Mesendoderm (in vitro differentiated cells): Measurements from ENCODE around the gene TMEM89. TPM values are rescaled to one million over a fixed set of nuclear protein-coding genes. Genes with fewer than 3 reads are reported as not detected.

Experiments used
- DNase-seq: peaks from one replicate; pipeline ENCODE4 v3.0.0; 2013
- H2AK5ac ChIP-seq: 2 replicates; pipeline ENCODE4 v1.6.1; 2013; ENCODE audit warnings: low read length, inconsistent platforms
- H2BK120ac ChIP-seq: 2 replicates; pipeline ENCODE4 v1.6.1; 2013; ENCODE audit warnings: low read depth, mild to moderate bottlenecking, low read length, moderate library complexity, mixed read lengths
- H2BK15ac ChIP-seq: replicated peaks from 2 replicates; pipeline ENCODE4 v1.6.1; 2013; ENCODE audit warnings: low read depth, mild to moderate bottlenecking, moderate library complexity
- H2BK5ac ChIP-seq: 2 replicates; pipeline ENCODE4 v1.6.1; 2013; ENCODE audit warnings: low read length, inconsistent platforms
- H3K18ac ChIP-seq: 2 replicates; pipeline ENCODE4 v1.6.1; 2013; ENCODE audit warnings: mild to moderate bottlenecking, low read length, mixed read lengths
- H3K23ac ChIP-seq: one replicate; pipeline ENCODE4 v1.6.1; 2013; ENCODE audit warnings: low read length
- H3K27ac ChIP-seq: 2 replicates; pipeline ENCODE4 v1.5.1; 2013; ENCODE audit warnings: low read depth, mild to moderate bottlenecking, inconsistent platforms, low read length, moderate library complexity
- H3K27me3 ChIP-seq: 2 replicates; pipeline ENCODE4 v1.6.1; 2013; ENCODE audit warnings: low read length, control low read depth, mild to moderate bottlenecking, inconsistent platforms; ENCODE audit not compliant: insufficient read depth, poor library complexity
- H3K36me3 ChIP-seq: 2 replicates; pipeline ENCODE4 v1.6.1; 2013; ENCODE audit warnings: low read length, inconsistent platforms; ENCODE audit not compliant: control insufficient read depth, insufficient read depth
- H3K4ac ChIP-seq: one replicate; pipeline ENCODE4 v1.6.1; 2013; ENCODE audit warnings: low read depth, mild to moderate bottlenecking, low read length, moderate library complexity
- H3K4me1 ChIP-seq: 2 replicates; pipeline ENCODE4 v1.6.1; 2013; ENCODE audit warnings: low read depth, low read length, inconsistent platforms; ENCODE audit not compliant: control insufficient read depth
- H3K4me2 ChIP-seq: 2 replicates; pipeline ENCODE4 v1.6.1; 2013; ENCODE audit warnings: low read length
- H3K4me3 ChIP-seq: 2 replicates; pipeline ENCODE4 v1.5.1; 2013; ENCODE audit warnings: mild to moderate bottlenecking, low read length
- H3K56ac ChIP-seq: one replicate; pipeline ENCODE4 v1.6.1; 2013; ENCODE audit warnings: low read length
- H3K79me1 ChIP-seq: 2 replicates; pipeline ENCODE4 v1.6.1; 2013; ENCODE audit warnings: low read length, inconsistent platforms
- H3K79me2 ChIP-seq: 2 replicates; pipeline ENCODE4 v1.6.1; 2013; ENCODE audit warnings: mild to moderate bottlenecking, low read length; ENCODE audit not compliant: control insufficient read depth, insufficient read depth
- H3K9ac ChIP-seq: 2 replicates; pipeline ENCODE4 v1.6.1; 2013; ENCODE audit warnings: low read length, inconsistent platforms
- H4K5ac ChIP-seq: one replicate; pipeline ENCODE4 v1.6.1; 2013; ENCODE audit warnings: low read length
- H4K8ac ChIP-seq: one replicate; pipeline ENCODE4 v1.6.1; 2013; ENCODE audit warnings: low read depth, mild to moderate bottlenecking, control low read depth, low read length, moderate library complexity
- WGBS: extraction: QIAGEN DNeasy Blood & Tissue Kit; methylation state at CpG from one replicate; pipeline ENCODE4 v1.1.7; 2013; ENCODE audit warnings: low lambda C conversion rate, missing lambda C conversion rate; ENCODE audit not compliant: insufficient coverage; ENCODE audit errors: extremely low coverage; 5-methylcytosine and 5-hydroxymethylcytosine counted together
- polyA plus RNA-seq, 2 experiments: library from polyadenylated mRNA; stranded (reverse); fragments of 200-250 nt; gene quantifications; one replicate each; pipeline ENCODE4 v1.2.3, GENCODE V29; 2013

The TMEM89 gene, protein sequence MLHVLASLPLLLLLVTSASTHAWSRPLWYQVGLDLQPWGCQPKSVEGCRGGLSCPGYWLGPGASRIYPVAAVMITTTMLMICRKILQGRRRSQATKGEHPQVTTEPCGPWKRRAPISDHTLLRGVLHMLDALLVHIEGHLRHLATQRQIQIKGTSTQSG
- 0.08 TPM for polyA plus RNA-seq (2013, experiment 1 of 2)
- polyA plus RNA-seq (2013, experiment 2 of 2) = 0.21 TPM

DNA sequence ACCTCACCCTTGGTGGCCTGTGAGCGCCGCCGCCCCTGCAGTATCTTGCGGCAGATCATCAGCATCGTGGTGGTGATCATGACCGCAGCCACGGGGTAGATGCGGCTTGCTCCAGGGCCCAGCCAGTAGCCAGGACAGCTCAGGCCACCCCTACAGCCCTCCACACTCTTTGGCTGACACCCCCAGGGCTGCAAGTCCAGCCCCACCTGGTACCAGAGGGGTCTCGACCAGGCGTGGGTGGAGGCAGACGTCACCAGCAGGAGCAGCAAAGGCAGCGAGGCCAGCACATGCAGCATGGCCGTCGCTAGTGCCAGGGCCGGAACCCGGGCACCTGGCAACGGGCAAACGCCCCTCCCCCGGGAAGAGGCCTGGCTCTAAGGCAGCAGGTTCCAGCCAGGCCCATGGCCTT lies at the start of gene TMEM89:
TMEM89 (minus strand) TSS at position 309 of the 409 bp plus-strand sequence; CDS start at position 296, 13 bp downstream.
- Histone ChIP-seq H2BK120ac (no peak within 1 kb of the TSS), H2BK5ac (no peak within 1 kb of the TSS), H3K18ac (no peak within 1 kb of the TSS), H3K4me2 (no peak within 1 kb of the TSS), H4K8ac (no peak within 1 kb of the TSS), H4K5ac (no peak within 1 kb of the TSS), H3K4ac (no peak within 1 kb of the TSS), H2AK5ac (no peak within 1 kb of the TSS), H3K4me1 (no peaks in the 10 kb centered on the region), H3K27ac (no peak within 1 kb of the TSS), H3K79me1 (no peaks in the 10 kb centered on the region), H3K36me3 (peaks cover 2% of the 10 kb centered on the region), H3K23ac (no peak within 1 kb of the TSS), H3K79me2 (no peaks in the 10 kb centered on the region), H3K9ac (no peak within 1 kb of the TSS), H3K27me3 (no peaks in the 10 kb centered on the region), H3K4me3 (no peak within 1 kb of the TSS), H2BK15ac (no peak within 1 kb of the TSS), H3K56ac (no peak within 1 kb of the TSS)
- WGBS = no CpG with 5 or more reads among the region's 19 CpGs
- DNase-seq = no peak

DNA sequence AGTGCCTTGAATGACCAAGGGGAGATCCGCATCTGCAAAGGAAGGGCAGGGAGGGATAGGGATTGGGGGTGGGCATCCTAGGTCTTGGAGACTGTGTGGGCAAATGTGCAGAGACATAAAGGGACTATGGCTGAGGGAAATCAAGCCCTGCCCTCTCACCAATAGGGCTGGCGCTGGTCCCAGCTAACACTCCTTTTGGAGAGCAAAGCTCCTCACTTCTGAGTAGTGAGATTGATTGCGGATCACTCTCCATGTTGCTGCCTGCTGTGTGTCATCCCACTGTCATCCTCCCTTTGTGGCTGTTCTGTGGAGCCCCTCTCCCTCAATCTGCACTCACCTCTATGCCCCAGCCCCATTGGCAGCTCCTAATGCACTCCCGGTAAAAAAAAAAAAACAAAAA lies 43.4 kb upstream of the TMEM89 start:
- Histone ChIP-seq H3K9ac (no peak overlapping the region), H2BK120ac (no peak overlapping the region), H4K8ac (no peak overlapping the region), H3K36me3 (no peaks in the 10 kb centered on the region), H4K5ac (no peak overlapping the region), H3K4me2 (no peak overlapping the region), H3K23ac (no peak overlapping the region), H3K27ac (no peak overlapping the region), H3K79me2 (no peaks in the 10 kb centered on the region), H3K18ac (no peak overlapping the region), H2AK5ac (no peak overlapping the region), H3K56ac (no peak overlapping the region), H3K4ac (no peak overlapping the region), H3K4me3 (no peak overlapping the region), H3K27me3 (no peaks in the 10 kb centered on the region), H3K4me1 (no peaks in the 10 kb centered on the region), H2BK15ac (no peak overlapping the region), H2BK5ac (no peak overlapping the region), H3K79me1 (no peaks in the 10 kb centered on the region)
- peak; percentile 11 for DNase-seq
- WGBS = no CpG with 5 or more reads among the region's 4 CpGs

DNA sequence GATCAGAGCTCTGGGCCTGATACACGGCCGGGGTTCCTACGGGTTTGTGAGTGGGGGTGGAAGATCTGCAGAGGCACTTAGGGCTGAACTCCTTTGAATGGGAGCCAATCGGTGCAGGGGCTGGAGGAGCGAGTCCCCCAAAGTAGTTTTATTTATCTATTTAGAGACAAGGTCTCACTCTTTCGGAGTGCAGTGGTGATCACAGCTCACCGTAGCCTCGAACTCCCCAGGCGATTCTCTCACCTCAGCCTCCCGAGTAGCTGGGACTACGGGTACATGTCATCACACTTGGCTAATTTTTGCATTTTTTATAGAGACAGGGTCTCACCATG lies 42.7 kb upstream of the TMEM89 start:
- H3K56ac ChIP-seq = no peak overlapping the region

DNA sequence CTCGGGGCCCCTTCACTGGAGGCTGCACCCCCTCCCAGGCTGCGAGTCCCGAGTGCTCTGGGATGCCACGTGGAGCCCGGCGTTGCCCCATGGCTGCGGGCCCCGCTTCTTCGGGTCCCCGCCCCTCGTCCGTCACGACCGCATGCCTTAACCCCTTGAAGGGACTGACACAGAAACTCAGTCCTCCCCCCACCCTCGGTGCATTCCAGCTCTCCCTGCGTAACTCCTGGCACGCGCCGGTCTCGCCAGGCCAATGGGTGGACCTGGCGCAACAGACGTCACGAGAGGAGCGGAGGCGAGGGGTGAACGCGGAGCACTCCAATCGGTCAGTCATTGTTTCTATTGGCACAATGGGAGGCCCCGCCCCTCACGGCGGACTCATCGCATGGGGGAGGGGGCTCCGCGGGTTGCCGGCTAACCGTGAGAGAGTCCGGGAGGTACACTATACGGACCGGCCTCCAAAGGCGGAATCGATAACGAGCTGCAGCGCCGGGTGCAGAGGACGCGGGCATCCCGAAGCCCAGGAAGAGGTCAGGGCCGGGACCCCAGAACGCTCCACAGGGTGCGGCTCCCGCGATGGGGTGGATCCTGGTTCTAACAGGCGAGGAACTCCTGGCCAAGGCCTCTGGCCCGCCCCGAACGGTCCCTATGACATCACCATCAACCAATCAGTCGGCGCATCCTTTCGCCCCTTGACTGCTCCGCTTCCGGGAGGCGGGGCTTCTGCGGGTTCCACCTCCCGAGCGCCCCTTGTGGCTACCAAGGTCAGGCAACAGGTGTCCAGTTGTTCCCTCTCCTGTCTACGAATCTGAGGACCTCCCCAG lies 42.1 kb upstream of the TMEM89 start:
- Histone ChIP-seq H3K79me1 (no peaks in the 10 kb centered on the region), H3K9ac (peak overlapping the region; percentile 83), H3K4me1 (no peaks in the 10 kb centered on the region), H3K56ac (peak overlapping the region; percentile 95), H2BK5ac (peak overlapping the region; percentile 84), H3K79me2 (no peaks in the 10 kb centered on the region), H3K27ac (peak overlapping the region; percentile 98), H3K4me3 (peak overlapping the region; percentile 69), H2BK15ac (no peak overlapping the region), H2AK5ac (no peak overlapping the region), H3K4me2 (peak overlapping the region; percentile 99), H3K36me3 (no peaks in the 10 kb centered on the region), H4K8ac (no peak overlapping the region), H3K18ac (peak overlapping the region; percentile 29), H3K23ac (peak overlapping the region; percentile 66), H2BK120ac (no peak overlapping the region), H4K5ac (no peak overlapping the region), H3K4ac (peak overlapping the region; percentile 44), H3K27me3 (no peaks in the 10 kb centered on the region)
- WGBS = no CpG with 5 or more reads among the region's 66 CpGs
- DNase-seq = peak; percentile 100

More for the DNA sequence above, 42.7 kb upstream of the TMEM89 start:
- no peak overlapping the region for H3K18ac ChIP-seq
- H3K23ac ChIP-seq = no peak overlapping the region
- no peak overlapping the region for H3K4ac ChIP-seq
- no peaks in the 10 kb centered on the region for H3K79me1 ChIP-seq
- no peak overlapping the region for H2BK15ac ChIP-seq
- H3K9ac ChIP-seq = no peak overlapping the region
- no peak overlapping the region for H2BK120ac ChIP-seq
- no CpG with 5 or more reads among the region's 11 CpGs for WGBS
- no peak overlapping the region for H4K8ac ChIP-seq
- no peak overlapping the region for H2AK5ac ChIP-seq
- H3K4me2 ChIP-seq = no peak overlapping the region
- no peak overlapping the region for H3K4me3 ChIP-seq
- no peak overlapping the region for H3K27ac ChIP-seq
- no peaks in the 10 kb centered on the region for H3K4me1 ChIP-seq
- no peaks in the 10 kb centered on the region for H3K36me3 ChIP-seq
- no peak overlapping the region for H4K5ac ChIP-seq
- H2BK5ac ChIP-seq = no peak overlapping the region
- DNase-seq = no peak
- H3K27me3 ChIP-seq = no peaks in the 10 kb centered on the region
- H3K79me2 ChIP-seq = no peaks in the 10 kb centered on the region

DNA sequence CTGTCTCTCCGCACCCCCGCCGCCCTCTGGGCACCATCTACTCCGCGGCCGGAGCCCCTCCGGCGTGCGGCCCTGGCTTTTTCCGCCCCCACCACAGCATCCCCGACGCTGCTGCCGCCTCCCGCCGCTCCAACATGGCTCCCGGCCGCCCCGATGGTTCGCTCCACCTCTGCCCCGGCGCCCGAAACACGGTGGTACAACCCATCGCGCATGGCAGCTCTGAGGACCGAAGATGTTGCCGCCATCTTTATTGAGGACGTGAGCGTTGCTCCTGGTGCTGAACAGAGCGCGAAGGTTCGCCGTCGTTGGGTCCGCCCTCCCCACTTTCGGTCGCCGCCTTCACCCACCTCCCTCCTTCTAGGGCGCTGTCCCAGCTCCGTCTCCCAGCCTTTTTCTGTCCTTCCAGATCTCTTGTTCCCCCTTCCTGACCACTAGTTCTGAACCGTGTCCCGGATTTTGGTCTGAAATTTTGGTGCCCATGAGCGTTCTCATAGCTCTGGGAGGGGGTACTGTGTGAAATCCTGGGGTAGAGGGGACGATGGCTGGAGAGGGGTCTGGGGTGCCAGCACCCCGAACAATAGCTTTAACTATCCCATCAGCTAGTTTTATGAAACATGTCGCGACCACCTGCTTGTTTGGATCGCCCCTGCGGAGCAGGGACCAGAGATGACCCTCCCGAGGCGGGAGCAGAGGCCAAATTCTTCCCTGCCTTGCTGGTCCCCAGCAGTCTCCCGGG lies 41.4 kb upstream of the TMEM89 start, which contains the start of gene CELSR3:
CELSR3 (minus strand) TSS at position 134 of the 736 bp plus-strand sequence. CDS start 252 bp downstream, outside the sequence.
- Histone ChIP-seq H2BK120ac (no peak within 1 kb of the TSS), H3K36me3 (no peaks in the 10 kb centered on the region), H3K9ac (peak within 1 kb of the TSS; percentile 83), H4K5ac (peak within 1 kb of the TSS; percentile 21), H3K56ac (peak within 1 kb of the TSS; percentile 95), H3K4me1 (no peaks in the 10 kb centered on the region), H3K79me1 (no peaks in the 10 kb centered on the region), H4K8ac (no peak within 1 kb of the TSS), H2AK5ac (no peak within 1 kb of the TSS), H2BK5ac (peak within 1 kb of the TSS; percentile 23), H3K18ac (peak within 1 kb of the TSS; percentile 29), H2BK15ac (no peak within 1 kb of the TSS), H3K79me2 (no peaks in the 10 kb centered on the region), H3K27me3 (no peaks in the 10 kb centered on the region), H3K4me3 (peak within 1 kb of the TSS; percentile 69), H3K27ac (peak within 1 kb of the TSS; percentile 98), H3K23ac (peak within 1 kb of the TSS; percentile 66), H3K4ac (peak within 1 kb of the TSS; percentile 44), H3K4me2 (peak within 1 kb of the TSS; percentile 99)
- peak; percentile 97 for DNase-seq
- WGBS = no CpG with 5 or more reads among the region's 52 CpGs
